Endodermal cell (in vitro differentiated cells): ENCODE results near the gene PAX5. TPM values are rescaled to one million over a fixed set of nuclear protein-coding genes. Genes with fewer than 3 reads are reported as not detected.

Experiments
- DNase-seq: peaks from one replicate; pipeline ENCODE4 v3.0.0-alpha.2; 2017
- H3K27ac ChIP-seq: 2 replicates; pipeline ENCODE4 v1.5.1; 2013; ENCODE audit warnings: mild to moderate bottlenecking, low read depth, low read length, moderate library complexity
- H3K27me3 ChIP-seq: 2 replicates; pipeline ENCODE4 v1.6.1; 2013; ENCODE audit warnings: mild to moderate bottlenecking, low read length, moderate library complexity; ENCODE audit not compliant: insufficient read depth, control insufficient read depth, poor library complexity, severe bottlenecking
- H3K36me3 ChIP-seq: 2 replicates; pipeline ENCODE4 v1.7.0; 2013; ENCODE audit warnings: mild to moderate bottlenecking, low read length, moderate library complexity; ENCODE audit not compliant: control insufficient read depth, insufficient read depth
- H3K4me1 ChIP-seq: one replicate; pipeline ENCODE4 v1.7.0; 2013; ENCODE audit warnings: low read length; ENCODE audit not compliant: control insufficient read depth, insufficient read depth
- H3K4me3 ChIP-seq: 2 replicates; pipeline ENCODE4 v1.5.1; 2013; ENCODE audit warnings: mild to moderate bottlenecking, low read length, moderate library complexity
- H3K9ac ChIP-seq: 2 replicates; pipeline ENCODE4 v1.6.1; 2013; ENCODE audit warnings: mild to moderate bottlenecking, low read length, moderate library complexity; ENCODE audit not compliant: poor library complexity, severe bottlenecking; ENCODE audit errors: extremely low read depth
- H3K9me3 ChIP-seq: 2 replicates; pipeline ENCODE4 v1.6.1; 2013; ENCODE audit warnings: mild to moderate bottlenecking, low read length, moderate library complexity; ENCODE audit not compliant: control insufficient read depth
- H3K27ac Mint-ChIP-seq: 2 replicates; pipeline ENCODE4 v1.8.0; 2020; ENCODE audit warnings: mixed read lengths
- H3K27me3 Mint-ChIP-seq: 2 replicates; pipeline ENCODE4 v1.8.0; 2021; ENCODE audit warnings: mild to moderate bottlenecking, mixed read lengths; ENCODE audit not compliant: insufficient read depth
- H3K36me3 Mint-ChIP-seq: 2 replicates; pipeline ENCODE4 v1.8.0; 2020; ENCODE audit warnings: low read depth, mixed read lengths
- H3K4me1 Mint-ChIP-seq: 2 replicates; pipeline ENCODE4 v1.8.0; 2020; ENCODE audit warnings: mixed read lengths
- H3K4me3 Mint-ChIP-seq: 2 replicates; pipeline ENCODE4 v1.8.0; 2020; ENCODE audit warnings: mild to moderate bottlenecking, moderate library complexity, mixed read lengths
- H3K9me3 Mint-ChIP-seq: 2 replicates; pipeline ENCODE4 v1.8.0; 2020; ENCODE audit warnings: mild to moderate bottlenecking, mixed read lengths
- CTCF ChIP-seq: fragments of 200-600 bp; sonication (generic); conservative IDR thresholded peaks from 2 replicates; pipeline ENCODE4 v1.5.0; 2021; ENCODE audit warnings: antibody characterized with exemption, mild to moderate bottlenecking
- WGBS, 2 experiments: methylation state at CpG; one replicate each; pipeline versions ENCODE4 v1.1.5 to v1.1.7; 2013; ENCODE audit warnings: missing lambda C conversion rate in 2 of 2, mixed read lengths in 1 of 2; ENCODE audit not compliant: insufficient coverage in 1 of 2, insufficient read length in 1 of 2; 5-methylcytosine and 5-hydroxymethylcytosine counted together
- total RNA-seq, 2 donors: library from RNA; stranded (reverse); fragmentation: NEBNext Ultra II Directional in 1 of 2; extraction: Animal tissue kit (Norgen Biotek cat#: 25700) in 1 of 2; gene quantifications; 2 replicates in 1 of 2; 3 replicates in 1 of 2; pipeline ENCODE4 v1.2.1, GENCODE V29; 2021

PAX5 gene
- total RNA-seq, 2 donors from 2014 or later, result 0.15 TPM; not detected in 1

- Histone ChIP-seq H3K27me3 (peaks cover 87% of the 10 kb centered on the region), H3K36me3 (no peaks in the 10 kb centered on the region), H3K4me1 (no peaks in the 10 kb centered on the region), H3K9me3 (no peaks in the 10 kb centered on the region), H3K27ac (no peak overlapping the region), H3K9ac (no peak overlapping the region), H3K4me3 (no peak overlapping the region)
- Mint-ChIP-seq H3K36me3 (no peaks in the 10 kb centered on the region), H3K4me3 (no peak overlapping the region), H3K4me1 (no peaks in the 10 kb centered on the region), H3K27ac (no peak overlapping the region), H3K27me3 (peaks cover 83% of the 10 kb centered on the region), H3K9me3 (no peaks in the 10 kb centered on the region)
- 79 to 88% methylated on average over 3 to 5 of the region's 5 CpGs for WGBS, 2 experiments
- no peak for DNase-seq
- TF ChIP-seq CTCF, result no peak
Observed at GRCh38 chr9:37004424-37004935, 29.6 kb downstream of the PAX5 start.

- peak overlapping the region; percentile 53 for H3K4me3 Mint-ChIP-seq
- no peaks in the 10 kb centered on the region for H3K9me3 ChIP-seq
- no peak for TF ChIP-seq CTCF
- no peaks in the 10 kb centered on the region for H3K36me3 ChIP-seq
- DNase-seq, result peak; percentile 63
- H3K4me3 ChIP-seq, result no peak overlapping the region
- no peaks in the 10 kb centered on the region for H3K36me3 Mint-ChIP-seq
- no peak overlapping the region for H3K9ac ChIP-seq
- WGBS, 2 experiments, result 11 to 14% methylated on average over 27 to 62 of the region's 62 CpGs
- no peaks in the 10 kb centered on the region for H3K4me1 Mint-ChIP-seq
- no peaks in the 10 kb centered on the region for H3K9me3 Mint-ChIP-seq
- H3K4me1 ChIP-seq, result no peaks in the 10 kb centered on the region
- H3K27me3 ChIP-seq, result peaks cover 86% of the 10 kb centered on the region
- no peak overlapping the region for H3K27ac Mint-ChIP-seq
- H3K27me3 Mint-ChIP-seq, result peaks cover 88% of the 10 kb centered on the region
- H3K27ac ChIP-seq, result no peak overlapping the region
Observed at GRCh38 chr9:37002413-37003217, 31.5 kb downstream of the PAX5 start.

GRCh38 chr9:37002036-37002412, 32.0 kb downstream of the PAX5 start:
- no peak for TF ChIP-seq CTCF
- peaks cover 83% of the 10 kb centered on the region for H3K27me3 ChIP-seq
- H3K4me3 Mint-ChIP-seq, result peak overlapping the region; percentile 53

More at GRCh38 chr9:37002036-37002412, 32.0 kb downstream of the PAX5 start:
- H3K9me3 Mint-ChIP-seq, result no peaks in the 10 kb centered on the region
- Histone ChIP-seq H3K9me3 (no peaks in the 10 kb centered on the region), H3K4me3 (no peak overlapping the region), H3K27ac (no peak overlapping the region), H3K9ac (no peak overlapping the region), H3K36me3 (no peaks in the 10 kb centered on the region), H3K4me1 (no peaks in the 10 kb centered on the region)
- no peaks in the 10 kb centered on the region for H3K4me1 Mint-ChIP-seq
- no peaks in the 10 kb centered on the region for H3K36me3 Mint-ChIP-seq
- no peak overlapping the region for H3K27ac Mint-ChIP-seq
- 54 to 73% methylated on average over 2 to 11 of the region's 11 CpGs for WGBS, 2 experiments
- peaks cover 88% of the 10 kb centered on the region for H3K27me3 Mint-ChIP-seq
- no peak for DNase-seq
